GM12873 (cell line): ENCODE results near the gene DUSP9.

Experiments
- TF ChIP-seq, protein P1 (sequence below): IDR thresholded peaks from 2 replicates; pipeline ENCODE4 v1.5.1; 2012; ENCODE audit warnings: low read depth, mild to moderate bottlenecking, moderate library complexity, low read length, control low read depth; ENCODE audit not compliant: insufficient read depth; ENCODE audit errors: missing control alignments

The DUSP9 gene

DNA sequence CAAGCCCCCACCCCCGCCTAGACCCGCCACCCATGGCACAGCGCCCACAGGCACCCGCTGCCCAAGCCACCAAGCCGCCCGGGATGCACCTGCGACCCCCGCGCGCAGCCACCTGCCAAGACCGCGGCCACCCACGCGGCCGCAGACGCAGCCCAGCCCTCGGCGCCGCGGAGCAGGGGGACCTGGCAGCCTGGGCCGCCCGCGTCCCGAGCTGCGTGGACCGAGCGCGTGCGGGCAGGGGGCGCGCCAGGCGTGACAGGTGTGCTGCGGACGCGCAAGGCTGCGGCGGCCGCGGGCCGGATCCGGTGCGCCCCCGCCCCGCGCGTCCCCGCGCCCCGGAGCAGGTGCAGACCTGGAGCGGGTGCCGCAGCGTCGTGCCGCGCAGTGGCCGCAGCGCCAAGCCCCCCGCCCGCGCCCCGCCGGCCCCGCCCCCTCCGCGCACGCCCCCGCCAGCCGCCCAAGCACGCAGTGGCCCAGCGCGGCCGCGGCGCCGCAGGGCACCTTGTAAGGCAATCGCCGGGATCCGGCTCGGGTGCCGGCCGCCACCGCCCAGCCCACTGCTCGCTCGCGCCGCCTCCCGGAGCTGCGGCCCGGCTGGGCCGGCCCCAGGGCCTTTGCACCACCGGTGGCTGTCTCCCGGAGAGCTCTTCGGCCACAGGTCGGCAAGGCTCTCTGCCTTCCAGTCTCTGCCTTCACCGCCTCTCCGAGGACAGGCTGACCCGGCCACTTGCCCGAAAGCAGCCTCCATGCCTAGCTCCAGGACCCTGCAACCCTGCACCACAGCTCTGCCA lies 26.6 kb downstream of the DUSP9 start, which contains the start of gene PNCK:
Gene PNCK (minus strand): TSS at position 386 of the 791 bp plus-strand sequence. CDS start 737 bp downstream, outside the sequence.
- TF ChIP-seq, protein P1, sequence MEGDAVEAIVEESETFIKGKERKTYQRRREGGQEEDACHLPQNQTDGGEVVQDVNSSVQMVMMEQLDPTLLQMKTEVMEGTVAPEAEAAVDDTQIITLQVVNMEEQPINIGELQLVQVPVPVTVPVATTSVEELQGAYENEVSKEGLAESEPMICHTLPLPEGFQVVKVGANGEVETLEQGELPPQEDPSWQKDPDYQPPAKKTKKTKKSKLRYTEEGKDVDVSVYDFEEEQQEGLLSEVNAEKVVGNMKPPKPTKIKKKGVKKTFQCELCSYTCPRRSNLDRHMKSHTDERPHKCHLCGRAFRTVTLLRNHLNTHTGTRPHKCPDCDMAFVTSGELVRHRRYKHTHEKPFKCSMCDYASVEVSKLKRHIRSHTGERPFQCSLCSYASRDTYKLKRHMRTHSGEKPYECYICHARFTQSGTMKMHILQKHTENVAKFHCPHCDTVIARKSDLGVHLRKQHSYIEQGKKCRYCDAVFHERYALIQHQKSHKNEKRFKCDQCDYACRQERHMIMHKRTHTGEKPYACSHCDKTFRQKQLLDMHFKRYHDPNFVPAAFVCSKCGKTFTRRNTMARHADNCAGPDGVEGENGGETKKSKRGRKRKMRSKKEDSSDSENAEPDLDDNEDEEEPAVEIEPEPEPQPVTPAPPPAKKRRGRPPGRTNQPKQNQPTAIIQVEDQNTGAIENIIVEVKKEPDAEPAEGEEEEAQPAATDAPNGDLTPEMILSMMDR = no peak

DNA sequence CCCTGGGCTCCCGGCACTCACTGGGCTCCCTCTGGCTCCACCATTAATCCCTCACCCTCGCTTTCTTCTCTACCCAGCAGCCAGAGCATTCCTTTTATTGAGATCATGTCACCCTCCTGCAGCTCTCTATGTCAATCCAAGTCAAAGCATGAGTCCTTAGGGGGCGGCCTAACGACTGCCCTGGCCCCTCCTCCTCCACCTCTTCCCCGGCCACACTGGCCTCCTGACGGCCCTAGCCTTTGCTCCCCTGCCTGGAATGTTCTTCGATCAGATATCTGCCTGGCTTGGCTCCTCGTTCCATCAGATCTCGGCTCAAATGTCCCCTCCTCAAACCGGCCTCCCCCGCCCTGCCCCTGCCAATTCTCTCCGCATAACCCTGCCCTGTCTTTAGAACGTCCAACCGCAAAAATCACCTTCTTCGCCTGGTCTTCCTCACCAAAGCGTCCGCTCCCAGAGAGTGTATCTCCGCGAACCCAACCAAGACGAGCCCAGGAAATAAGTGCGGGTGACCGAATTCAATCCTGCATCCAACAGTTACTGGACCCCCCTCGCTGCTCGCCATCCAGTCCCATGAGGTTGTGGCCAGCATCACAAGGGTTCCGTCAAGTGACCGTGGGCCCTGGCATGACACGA lies 27.3 kb downstream of the DUSP9 start:
- TF ChIP-seq, protein P1 = no peak

DNA sequence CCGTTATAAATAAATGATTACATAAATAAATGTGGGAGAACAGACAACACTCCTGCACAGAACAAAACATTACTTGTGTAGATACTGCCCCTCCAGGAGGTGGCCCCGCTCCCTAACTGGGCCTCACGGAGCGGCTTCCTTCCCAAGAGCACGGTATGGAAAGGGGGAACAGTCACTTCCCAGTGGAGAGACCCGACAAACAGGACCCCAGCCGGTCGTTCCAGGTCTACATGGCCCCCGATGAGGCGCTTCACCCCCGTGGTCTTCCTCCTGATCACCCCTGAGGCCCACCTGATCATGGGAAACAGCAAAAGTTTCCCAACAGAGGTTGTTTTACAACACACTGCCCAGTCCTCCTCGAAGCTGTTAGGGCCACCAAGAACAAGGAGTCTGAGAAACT lies 34.2 kb downstream of the DUSP9 start:
- TF ChIP-seq, protein P1 = no peak

DNA sequence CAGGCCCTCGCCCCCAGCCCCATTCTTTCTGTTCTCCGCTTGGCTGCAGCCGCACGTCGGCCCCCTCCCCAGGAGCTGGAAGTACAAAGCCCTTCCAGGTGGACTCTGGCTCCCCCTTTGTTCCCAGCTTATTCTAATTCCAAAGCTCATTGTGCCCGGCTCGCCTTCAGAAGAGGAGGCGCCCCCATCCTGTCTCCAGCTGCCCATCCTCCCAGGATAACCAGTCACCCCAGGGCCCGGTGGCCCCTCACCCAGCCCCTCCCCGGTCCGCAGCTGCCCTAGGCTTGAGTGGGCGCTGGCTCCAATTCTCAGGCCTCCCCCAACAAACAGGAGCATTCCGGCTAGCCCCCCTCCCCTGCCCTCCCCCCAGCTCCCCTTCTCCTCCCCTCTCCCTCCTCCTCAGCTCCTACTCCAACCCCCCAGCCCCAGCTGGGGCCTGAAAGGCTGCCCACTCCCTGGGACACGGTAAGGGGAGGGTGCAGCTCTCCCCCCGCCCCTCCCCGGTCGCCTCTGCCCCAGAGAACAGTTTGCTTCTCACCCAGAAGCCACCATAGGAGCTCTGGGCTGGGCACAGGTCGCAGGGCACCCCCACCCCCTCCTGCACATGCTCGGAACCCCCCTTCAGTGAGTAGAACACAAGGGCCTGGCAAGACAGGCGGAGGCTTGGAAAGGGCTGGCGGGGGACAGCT lies 37.6 kb downstream of the DUSP9 start:
- TF ChIP-seq, protein P1 = no peak

DNA sequence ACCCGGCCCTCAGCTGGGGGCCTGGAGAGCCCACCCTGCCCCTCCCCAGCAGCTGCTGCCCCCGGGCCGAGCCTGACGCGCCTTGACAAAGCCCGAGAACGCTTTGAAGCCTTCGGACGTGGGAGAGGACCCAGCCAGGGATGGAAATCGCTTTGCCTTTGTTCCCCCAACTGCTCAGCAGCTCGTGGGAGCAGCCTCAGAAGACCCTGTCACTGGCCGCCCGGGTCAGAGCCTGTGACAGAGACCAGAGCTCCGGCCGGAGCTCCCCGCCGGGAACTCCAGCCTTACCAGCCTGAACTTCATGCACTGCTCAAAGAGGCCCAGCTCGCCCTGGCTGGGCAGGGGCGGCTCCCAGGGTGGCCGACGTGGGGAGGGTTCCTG lies 38.1 kb downstream of the DUSP9 start:
- TF ChIP-seq, protein P1 = no peak

DNA sequence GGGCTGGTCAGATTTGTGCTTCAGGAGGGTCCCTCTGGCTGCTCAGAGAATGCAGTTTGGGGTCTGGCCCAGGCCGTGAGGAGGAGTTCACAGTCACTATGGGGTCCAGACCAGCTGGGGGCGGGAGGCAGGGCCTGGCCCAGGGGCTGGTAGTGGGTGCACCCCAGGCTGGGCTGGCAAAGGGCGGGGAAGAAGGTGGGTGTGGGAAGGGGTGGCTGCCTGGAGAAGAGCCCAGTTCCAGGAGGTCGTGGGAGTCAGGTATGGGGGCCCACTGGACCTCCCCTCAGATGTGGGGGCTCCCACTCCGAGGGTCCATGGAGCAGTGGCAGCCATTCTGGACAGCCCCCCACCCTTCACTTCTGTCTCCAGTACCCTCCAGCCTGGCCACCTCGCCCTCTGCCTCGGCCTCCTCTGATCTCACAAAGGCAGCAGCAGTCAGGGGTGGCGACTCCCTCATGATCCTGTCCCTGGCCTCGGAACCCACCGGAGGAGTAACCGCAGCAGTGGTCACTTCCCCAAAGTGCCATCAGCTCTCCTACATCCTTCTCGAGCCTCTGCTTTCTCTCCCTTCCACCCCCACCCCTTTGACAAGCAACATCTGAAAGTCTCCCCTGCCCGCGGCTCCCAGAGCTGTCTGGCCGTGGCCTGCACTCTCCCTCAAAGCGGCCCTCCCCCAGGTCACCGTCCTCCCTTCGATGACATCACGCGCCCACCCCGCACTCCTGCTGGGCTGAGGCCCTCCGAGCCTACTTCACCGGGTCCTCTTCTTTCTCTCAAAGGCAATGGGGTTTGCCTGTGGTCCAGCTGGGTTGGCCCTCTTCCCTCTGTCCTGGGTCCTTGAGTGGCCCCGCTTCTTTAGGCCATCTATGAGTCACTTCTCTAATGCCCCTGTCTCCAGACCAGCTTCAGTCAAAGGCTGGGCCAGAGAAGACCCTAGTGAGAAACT lies 39.0 kb downstream of the DUSP9 start:
- TF ChIP-seq, protein P1 = no peak

DNA sequence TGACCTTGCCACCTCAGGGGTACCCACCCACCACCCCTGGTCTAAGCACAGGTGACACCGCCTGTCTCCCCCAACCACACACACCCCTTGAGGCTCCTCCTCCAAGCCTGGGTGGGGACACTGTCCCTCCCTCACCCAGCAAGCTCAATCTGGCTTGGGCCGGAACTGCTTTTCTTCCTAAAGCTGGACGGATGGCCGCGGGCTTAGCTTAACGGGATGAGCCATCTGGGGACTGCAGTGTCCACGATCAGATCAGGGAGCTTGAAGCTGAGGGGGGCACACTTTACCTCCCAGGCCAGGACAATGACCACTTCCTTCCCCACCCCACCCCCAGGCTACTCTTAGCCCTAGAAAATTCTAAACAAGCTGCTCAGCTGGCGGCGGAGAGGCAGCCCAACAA lies 39.7 kb downstream of the DUSP9 start:
- TF ChIP-seq, protein P1 = no peak
